ENCODE data around the gene TRABD2B.

Gene TRABD2B

DNA sequence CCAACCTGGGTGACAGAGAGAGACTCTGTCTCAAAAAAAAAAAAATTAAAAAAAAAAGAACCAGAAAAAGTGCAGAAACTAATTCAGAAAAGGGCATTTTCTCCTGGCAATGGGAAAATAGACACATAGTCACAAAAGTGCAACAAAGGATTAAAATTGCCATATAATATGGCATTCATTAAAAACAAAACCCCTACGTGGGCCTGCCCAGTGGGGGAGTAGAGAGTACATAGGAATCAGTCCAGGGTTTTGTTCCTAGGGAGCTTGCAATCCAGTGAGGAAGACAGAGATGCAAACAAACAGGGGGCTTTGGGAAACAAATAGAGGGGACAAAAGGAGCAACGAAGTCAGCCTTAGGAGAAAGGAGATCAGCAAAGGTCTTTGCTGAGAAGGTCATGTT lies 4.5 kb upstream of the TRABD2B start:
- no peak for DNase-seq (ENCODE audit: low spot score)
- in situ Hi-C loops (cut with MboI; ENCODE audit: low pct_unique_long_range_greater_than_20kb, low sequenced_read_pairs, unreplicated experiment): no loop called here
- TF ChIP-seq, protein P1, sequence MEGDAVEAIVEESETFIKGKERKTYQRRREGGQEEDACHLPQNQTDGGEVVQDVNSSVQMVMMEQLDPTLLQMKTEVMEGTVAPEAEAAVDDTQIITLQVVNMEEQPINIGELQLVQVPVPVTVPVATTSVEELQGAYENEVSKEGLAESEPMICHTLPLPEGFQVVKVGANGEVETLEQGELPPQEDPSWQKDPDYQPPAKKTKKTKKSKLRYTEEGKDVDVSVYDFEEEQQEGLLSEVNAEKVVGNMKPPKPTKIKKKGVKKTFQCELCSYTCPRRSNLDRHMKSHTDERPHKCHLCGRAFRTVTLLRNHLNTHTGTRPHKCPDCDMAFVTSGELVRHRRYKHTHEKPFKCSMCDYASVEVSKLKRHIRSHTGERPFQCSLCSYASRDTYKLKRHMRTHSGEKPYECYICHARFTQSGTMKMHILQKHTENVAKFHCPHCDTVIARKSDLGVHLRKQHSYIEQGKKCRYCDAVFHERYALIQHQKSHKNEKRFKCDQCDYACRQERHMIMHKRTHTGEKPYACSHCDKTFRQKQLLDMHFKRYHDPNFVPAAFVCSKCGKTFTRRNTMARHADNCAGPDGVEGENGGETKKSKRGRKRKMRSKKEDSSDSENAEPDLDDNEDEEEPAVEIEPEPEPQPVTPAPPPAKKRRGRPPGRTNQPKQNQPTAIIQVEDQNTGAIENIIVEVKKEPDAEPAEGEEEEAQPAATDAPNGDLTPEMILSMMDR (IDR thresholded peaks at IDR 0.05; ENCODE audit: extremely low read depth, insufficient read depth, missing control alignments): no peak

DNA sequence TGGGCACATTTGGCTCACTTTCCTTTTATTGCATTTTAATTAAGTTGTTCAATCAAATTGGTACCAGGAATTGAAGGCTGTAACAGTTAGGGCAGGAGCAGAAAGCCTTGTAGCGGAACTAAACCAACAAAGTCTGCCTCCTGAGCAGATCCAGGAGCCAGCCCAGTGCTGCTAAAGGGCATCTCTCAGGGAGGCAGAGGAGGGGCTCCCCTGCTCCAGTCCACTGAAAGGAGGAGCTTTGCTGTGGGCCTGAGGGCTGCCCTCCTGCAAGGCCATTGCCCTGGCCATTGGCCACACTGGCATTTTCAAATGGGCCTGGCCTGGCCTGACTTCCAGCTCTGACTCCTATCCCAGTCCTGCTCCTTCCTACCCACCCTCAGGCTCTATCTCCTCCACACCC lies 3.7 kb upstream of the TRABD2B start:
- in situ Hi-C loops (cut with MboI; ENCODE audit: low pct_unique_long_range_greater_than_20kb, low sequenced_read_pairs, unreplicated experiment): no loop called here
- TF ChIP-seq, protein P1 (IDR thresholded peaks at IDR 0.05; ENCODE audit: extremely low read depth, insufficient read depth, missing control alignments): no peak

DNA sequence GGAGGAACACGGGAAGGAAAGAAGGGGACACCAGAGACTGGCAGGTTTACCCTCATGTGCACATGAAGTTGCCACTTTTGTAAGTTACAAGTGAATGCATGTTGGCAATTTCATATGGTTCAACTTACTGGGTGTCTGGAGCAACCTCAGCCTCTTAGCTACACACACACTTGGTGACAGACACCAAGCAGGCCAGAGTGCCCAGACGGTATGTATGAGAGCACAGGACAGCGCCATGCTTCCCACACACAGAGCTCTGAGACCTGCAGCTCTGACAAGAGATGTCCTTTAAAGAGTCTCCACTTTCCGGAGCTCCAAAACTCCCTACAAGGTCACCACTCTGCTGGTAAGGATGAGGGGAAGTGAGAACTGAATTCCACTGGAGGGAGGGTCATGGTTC lies 1.9 kb upstream of the TRABD2B start:
- no peak for DNase-seq (ENCODE audit: low spot score)
- in situ Hi-C loops (cut with MboI; ENCODE audit: low pct_unique_long_range_greater_than_20kb, low sequenced_read_pairs, unreplicated experiment): no loop called here
- TF ChIP-seq, protein P1 (IDR thresholded peaks at IDR 0.05; ENCODE audit: extremely low read depth, insufficient read depth, missing control alignments): no peak

More for the DNA sequence above, 3.7 kb upstream of the TRABD2B start:
- no peak for DNase-seq (ENCODE audit: low spot score)

DNA sequence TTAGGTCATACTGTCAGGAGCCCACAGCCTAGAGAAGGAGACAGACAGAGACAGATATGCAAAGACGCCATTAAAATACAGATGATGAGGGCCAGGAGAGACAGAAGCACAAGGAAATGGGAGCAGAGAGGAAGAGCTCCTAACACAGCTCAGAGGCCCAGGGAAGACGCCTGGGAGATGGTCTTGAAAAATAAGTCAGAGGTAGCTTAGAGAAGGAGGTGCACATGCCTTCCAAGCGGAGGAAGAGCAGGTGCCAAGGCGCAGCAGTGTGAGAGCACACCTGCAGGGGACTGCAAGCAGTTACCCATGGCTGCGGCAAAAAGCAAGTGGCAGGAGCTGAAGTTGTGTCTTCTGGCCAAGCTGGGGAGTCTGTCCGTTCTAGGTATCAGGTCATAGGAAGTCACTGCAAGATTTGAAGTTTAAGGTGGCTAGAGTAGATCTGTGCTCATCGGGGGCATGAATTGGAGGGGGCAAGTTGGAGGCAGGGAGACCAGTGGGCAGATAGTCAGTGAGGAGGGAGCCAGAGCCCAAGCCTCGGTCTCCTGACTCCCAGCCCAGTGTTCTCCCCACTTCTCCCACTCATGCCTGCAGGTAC lies 1.3 kb upstream of the TRABD2B start:
- in situ Hi-C loops (cut with MboI; ENCODE audit: low pct_unique_long_range_greater_than_20kb, low sequenced_read_pairs, unreplicated experiment): no loop called here
- TF ChIP-seq, protein P1 (IDR thresholded peaks at IDR 0.05; ENCODE audit: extremely low read depth, insufficient read depth, missing control alignments): no peak
- no peak for DNase-seq (ENCODE audit: low spot score)

DNA sequence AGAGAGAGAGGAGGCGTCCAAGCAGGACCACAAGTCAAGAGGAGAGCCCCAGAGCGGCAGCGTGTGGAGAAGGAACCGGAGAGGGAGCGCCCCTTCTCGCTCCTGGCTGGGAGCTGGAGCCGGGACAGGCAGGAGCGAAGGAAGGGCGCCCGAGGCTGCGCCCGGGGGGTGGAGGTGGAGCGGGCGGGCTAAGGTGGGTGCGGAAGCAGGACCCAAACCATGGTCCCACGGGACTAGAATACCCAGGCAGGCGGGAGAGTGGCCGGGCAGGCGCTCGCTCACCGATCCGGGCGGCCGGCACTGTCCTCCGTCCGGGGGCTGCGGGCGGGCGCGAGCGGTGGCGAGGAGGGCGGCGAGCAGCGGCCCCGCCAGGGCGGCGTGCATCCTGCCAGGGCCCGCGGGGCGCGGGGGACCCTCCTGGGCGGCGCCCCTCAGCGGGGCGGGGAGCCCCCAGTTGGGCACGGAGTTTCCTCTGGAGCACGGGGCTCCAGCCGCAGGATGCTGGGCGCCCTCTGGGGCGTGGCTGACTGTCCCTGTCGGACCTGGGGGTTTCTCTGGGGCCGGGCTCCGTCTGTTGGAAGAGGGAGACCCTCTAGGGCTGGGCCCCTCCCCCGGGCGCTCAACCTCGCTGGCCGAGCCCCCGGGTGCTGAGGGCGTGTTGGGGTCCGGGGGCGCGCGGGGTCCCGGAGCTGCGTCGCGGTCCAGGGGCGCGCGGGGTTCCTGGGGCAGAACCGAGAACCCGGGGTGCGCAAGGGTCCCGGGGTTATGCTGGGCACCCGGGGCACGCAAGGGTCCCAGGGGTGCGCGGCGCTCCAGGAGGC lies 569 bp downstream of the TRABD2B start:
- no peak for DNase-seq (ENCODE audit: low spot score)
- in situ Hi-C loops (cut with MboI; ENCODE audit: low pct_unique_long_range_greater_than_20kb, low sequenced_read_pairs, unreplicated experiment): no loop called here
- TF ChIP-seq, protein P1 (IDR thresholded peaks at IDR 0.05; ENCODE audit: extremely low read depth, insufficient read depth, missing control alignments): no peak

DNA sequence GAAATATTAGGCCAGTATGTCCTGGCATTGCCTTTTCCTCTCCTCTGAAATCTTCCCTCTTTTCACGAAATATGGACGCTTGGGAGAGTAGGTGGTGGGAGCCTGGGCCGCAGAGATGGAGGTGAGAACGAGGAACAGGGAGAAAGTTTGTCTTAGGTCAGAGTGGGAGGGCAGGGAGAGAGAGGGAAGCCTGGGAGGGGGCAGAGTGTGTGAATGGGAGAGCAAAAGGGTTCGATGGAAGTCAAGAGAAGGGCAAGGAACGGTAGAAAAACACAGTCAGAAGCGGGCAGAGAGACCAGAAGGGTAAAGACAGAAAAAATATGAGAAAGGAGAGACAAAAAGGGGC lies 1.2 kb downstream of the TRABD2B start:
- TF ChIP-seq, protein P1 (IDR thresholded peaks at IDR 0.05; ENCODE audit: extremely low read depth, insufficient read depth, missing control alignments): no peak
- DNase-seq (ENCODE audit: low spot score): no peak
- in situ Hi-C loops (cut with MboI; ENCODE audit: low pct_unique_long_range_greater_than_20kb, low sequenced_read_pairs, unreplicated experiment): no loop called here
